Activated CD4-positive, CD25-positive, alpha-beta regulatory T cell treated with anti-CD3 and anti-CD28 coated beads, Interleukin-2, amount 50 U/mL, for 16 hours (primary cell): Measurements from ENCODE around the gene TUBAL3.
"Not testable (repeated sequence)": the region's sequence is repeated elsewhere in the genome, so short reads cannot be mapped to it uniquely, and the experiment has no call there.

Experiments used
- DNase-seq: peaks from one replicate; pipeline ENCODE4 v3.0.0-alpha.2; 2020; ENCODE audit warnings: low read depth, low spot score

Gene TUBAL3

GRCh38 chr10:5380395-5380794, 24.2 kb downstream of the TUBAL3 start:
- not testable (repeated sequence) for DNase-seq

- DNase-seq = not testable (repeated sequence)
Observed at GRCh38 chr10:5379202-5379601, 25.4 kb downstream of the TUBAL3 start.

GRCh38 chr10:5376450-5376849, 28.2 kb downstream of the TUBAL3 start:
- DNase-seq = no peak

- no peak for DNase-seq
Observed at GRCh38 chr10:5373891-5374611, 30.6 kb downstream of the TUBAL3 start.

- no peak for DNase-seq
Observed at GRCh38 chr10:5373307-5373706, 31.3 kb downstream of the TUBAL3 start.

- no peak for DNase-seq
Observed at GRCh38 chr10:5370493-5371352, 33.9 kb downstream of the TUBAL3 start.

GRCh38 chr10:5369362-5370158, 35.1 kb downstream of the TUBAL3 start:
- no peak for DNase-seq

GRCh38 chr10:5365928-5366327, 38.7 kb downstream of the TUBAL3 start:
- DNase-seq = no peak

GRCh38 chr10:5364890-5365338, 39.7 kb downstream of the TUBAL3 start, which contains the start of gene UCN3:
Gene UCN3 (plus strand): TSS chr10:5364966. CDS start chr10:5373721, 8,755 bp downstream.
- DNase-seq = no peak

- no peak for DNase-seq
Observed at GRCh38 chr10:5364374-5364773, 40.3 kb downstream of the TUBAL3 start.

- no peak for DNase-seq
Observed at GRCh38 chr10:5362873-5363272, 41.8 kb downstream of the TUBAL3 start.

- DNase-seq = no peak
Observed at GRCh38 chr10:5361966-5362365, 42.7 kb downstream of the TUBAL3 start.

- no peak for DNase-seq
Observed at GRCh38 chr10:5360318-5360915, 44.2 kb downstream of the TUBAL3 start.

- no peak for DNase-seq
Observed at GRCh38 chr10:5356302-5356763, 48.3 kb downstream of the TUBAL3 start.

GRCh38 chr10:5355594-5356301, 48.9 kb downstream of the TUBAL3 start:
- DNase-seq = no peak

- DNase-seq = no peak
Observed at GRCh38 chr10:5354068-5354467, 50.6 kb downstream of the TUBAL3 start.

GRCh38 chr10:5349362-5349761, 55.3 kb downstream of the TUBAL3 start:
- no peak for DNase-seq

GRCh38 chr10:5346881-5347280, 57.7 kb downstream of the TUBAL3 start:
- no peak for DNase-seq

- DNase-seq = no peak
Observed at GRCh38 chr10:5344746-5345145, 59.9 kb downstream of the TUBAL3 start.

- DNase-seq = no peak
Observed at GRCh38 chr10:5343979-5344378, 60.6 kb downstream of the TUBAL3 start.

GRCh38 chr10:5343561-5343960, 61.1 kb downstream of the TUBAL3 start:
- DNase-seq = no peak
